ENCODE data around the gene SCLT1. TPM values are rescaled to one million over a fixed set of nuclear protein-coding genes. Genes with fewer than 3 reads are reported as not detected.

SCLT1 gene
- total and polyA plus RNA-seq, 2 of the 13 experiments (the other 11 are each of a cell fraction or from before 2014, with no cell fraction given) = 1.5 to 8.7 TPM

- no peak for TF ChIP-seq RERE (CRISPR knock-in tag; IDR thresholded peaks at IDR 0.05; ENCODE audit: low read depth)
- TF ChIP-seq ZNF564 (CRISPR knock-in tag; IDR thresholded peaks at IDR 0.05) = no peak
- TF ChIP-seq GRHL1 (CRISPR knock-in tag; conservative IDR thresholded peaks at IDR 0.05) = no peak
- no peak for TF ChIP-seq ELF4 (CRISPR knock-in tag; IDR thresholded peaks at IDR 0.05; ENCODE audit: borderline replicate concordance)
Measured at GRCh38 chr4:129092631-129093190, 628 bp downstream of the SCLT1 start (continued).

GRCh38 chr4:129087516-129087915, 5.8 kb downstream of the SCLT1 start:
- Histone ChIP-seq H3K4me2 (ENCODE audit: low read depth, low read length) (no peak overlapping the region), H3K36me3 (replicated peaks in 1 of 2; ENCODE audit: control insufficient read depth in 1 of 2, insufficient read depth in 2 of 2, low read length in 2 of 2) (no peaks in the 10 kb centered on the region), H3K27me3 (ENCODE audit: control insufficient read depth in 1 of 2, insufficient read depth in 2 of 2, low read length in 2 of 2) (no peaks in the 10 kb centered on the region), H4K20me1 (ENCODE audit: insufficient read depth, low read length) (no peaks in the 10 kb centered on the region), H3K4me1 (ENCODE audit: insufficient read depth, low read length) (peaks cover 36% of the 10 kb centered on the region), H2AFZ (ENCODE audit: low read length) (no peak overlapping the region), H3K4me3 (replicated peaks in 1 of 3; ENCODE audit: insufficient read depth in 1 of 3, low read depth in 2 of 3, low read length in 3 of 3) (no peak overlapping the region), H3K79me2 (ENCODE audit: insufficient read depth, low read length) (peaks cover 9% of the 10 kb centered on the region), H3K27ac (ENCODE audit: extremely low read length, insufficient read depth, low read length) (no peak overlapping the region), H3K9ac (ENCODE audit: insufficient read depth, low read depth, low read length) (no peak overlapping the region), H3K9me3 (ENCODE audit: low read length) (no peaks in the 10 kb centered on the region)
- in situ Hi-C loops (cut with HindIII; ENCODE audit: extremely low pct_ligation_motif_present, low pct_unique_long_range_greater_than_20kb) = no loop called here
- DNase-seq (ENCODE audit: low spot score) (peak; percentile 10), FAIRE-seq (no peak), ATAC-seq (peak; percentile 74)
- TF ChIP-seq CEBPG (CRISPR knock-in tag; IDR thresholded peaks at IDR 0.05) = 0 out of 2 replicates have a peak, but pooled peaks have one; percentile 20
- TF ChIP-seq ZNF362 (CRISPR knock-in tag; IDR thresholded peaks at IDR 0.05; ENCODE audit: borderline replicate concordance) = peak; percentile 69
- no peak for TF ChIP-seq ZNF616 (CRISPR knock-in tag; IDR thresholded peaks at IDR 0.05; ENCODE audit: low read depth)
- CTCF ChIA-PET (ENCODE audit: low intra/inter-chr PET ratio, low total read pairs) = no interaction called here
- WGBS (ENCODE audit: low lambda C conversion rate) = 93% methylated on average over 2 of the region's 2 CpGs
- POLR2A ChIA-PET = interaction anchor here (0.6 to 0.7 kb wide), 2 partner anchors 31 to 87 kb away, joined by 3 read pairs; no protein-coding TSS in a partner anchor
- BruUV-seq (replicated peaks) = no TSS peak
- intact Hi-C loops (cut with micrococcal nuclease; ENCODE audit: unreplicated experiment) = no loop called here

Measured in HepG2 (cell line).